SJSA1 (cell line): ENCODE data around the gene NPRL2. TPM values are rescaled to one million over a fixed set of nuclear protein-coding genes. Genes with fewer than 3 reads are reported as not detected.

ENCODE experiments used
- DNase-seq, 2 experiments: peaks; one replicate each; pipeline ENCODE4 v3.0.0-alpha.2; 2015 to 2020; ENCODE audit warnings: low spot score in 2 of 2, low read depth in 1 of 2
- H3K27ac ChIP-seq: fragments of 250-450 bp; sonication (Bioruptor Pico); 2 replicates; pipeline ENCODE4 v1.5.1; 2020; ENCODE audit warnings: mild to moderate bottlenecking, moderate library complexity
- H3K27me3 ChIP-seq: fragments of 250-450 bp; sonication (Bioruptor Pico); replicated peaks from 2 replicates; pipeline ENCODE4 v1.5.1; 2020; ENCODE audit warnings: mild to moderate bottlenecking, moderate library complexity
- H3K36me3 ChIP-seq: fragments of 250-450 bp; sonication (Bioruptor Pico); 2 replicates; pipeline ENCODE4 v1.5.1; 2020; ENCODE audit warnings: mild to moderate bottlenecking
- H3K4me1 ChIP-seq: fragments of 250-450 bp; sonication (Bioruptor Pico); replicated peaks from 2 replicates; pipeline ENCODE4 v1.6.1; 2021; ENCODE audit warnings: mild to moderate bottlenecking
- H3K4me3 ChIP-seq: fragments of 250-450 bp; sonication (Bioruptor Pico); 2 replicates; pipeline ENCODE4 v1.5.1; 2020; ENCODE audit warnings: mild to moderate bottlenecking
- H3K9me3 ChIP-seq: fragments of 250-450 bp; sonication (Bioruptor Pico); replicated peaks from 2 replicates; pipeline ENCODE4 v1.5.1; 2020; ENCODE audit warnings: mild to moderate bottlenecking
- total RNA-seq: library from RNA; depleted of rRNA; stranded (reverse); fragments of >200 nt; shearing (Covaris generic); gene quantifications from 2 replicates; pipeline ENCODE4 v1.2.3, GENCODE V29; 2014

NPRL2 gene
- total RNA-seq, 1 experiment from 2014 or later: 9.9 TPM

- H3K27ac ChIP-seq: peak overlapping the region; percentile 78
- peak overlapping the region; percentile 68 for H3K4me3 ChIP-seq
- no peaks in the 10 kb centered on the region for H3K9me3 ChIP-seq
- DNase-seq: peak; percentile 93 to 99
- H3K27me3 ChIP-seq: no peaks in the 10 kb centered on the region
- H3K4me1 ChIP-seq: peaks cover 20% of the 10 kb centered on the region
- peaks cover 40% of the 10 kb centered on the region for H3K36me3 ChIP-seq
Observed at GRCh38 chr3:50337175-50337861, 13.3 kb downstream of the NPRL2 start.

- no peaks in the 10 kb centered on the region for H3K27me3 ChIP-seq
- no peaks in the 10 kb centered on the region for H3K9me3 ChIP-seq
- peak overlapping the region; percentile 68 for H3K4me3 ChIP-seq
- peaks cover 20% of the 10 kb centered on the region for H3K4me1 ChIP-seq
- H3K36me3 ChIP-seq: peaks cover 47% of the 10 kb centered on the region
- DNase-seq: no peak
- peak overlapping the region; percentile 78 for H3K27ac ChIP-seq
Observed at GRCh38 chr3:50336452-50337174, 14.0 kb downstream of the NPRL2 start.

GRCh38 chr3:50334339-50335075 lies 16.1 kb downstream of the NPRL2 start:
- no peaks in the 10 kb centered on the region for H3K27me3 ChIP-seq
- H3K9me3 ChIP-seq: no peaks in the 10 kb centered on the region
- no peak overlapping the region for H3K27ac ChIP-seq
- no peak for DNase-seq
- peaks cover 20% of the 10 kb centered on the region for H3K4me1 ChIP-seq
- no peak overlapping the region for H3K4me3 ChIP-seq
- H3K36me3 ChIP-seq: peaks cover 68% of the 10 kb centered on the region

- Histone ChIP-seq H3K4me3 (no peak overlapping the region), H3K9me3 (no peaks in the 10 kb centered on the region), H3K27me3 (no peaks in the 10 kb centered on the region), H3K4me1 (peaks cover 20% of the 10 kb centered on the region), H3K27ac (no peak overlapping the region), H3K36me3 (peaks cover 75% of the 10 kb centered on the region)
- DNase-seq: no peak
Observed at GRCh38 chr3:50333744-50334328, 16.7 kb downstream of the NPRL2 start.

GRCh38 chr3:50331364-50331907 lies 19.1 kb downstream of the NPRL2 start:
- no peak overlapping the region for H3K4me3 ChIP-seq
- H3K27ac ChIP-seq: no peak overlapping the region
- H3K27me3 ChIP-seq: no peaks in the 10 kb centered on the region
- peaks cover 25% of the 10 kb centered on the region for H3K4me1 ChIP-seq
- DNase-seq: no peak
- H3K9me3 ChIP-seq: no peaks in the 10 kb centered on the region
- peaks cover 72% of the 10 kb centered on the region for H3K36me3 ChIP-seq

- no peak for DNase-seq
- Histone ChIP-seq H3K4me3 (no peak overlapping the region), H3K9me3 (no peaks in the 10 kb centered on the region), H3K27me3 (no peaks in the 10 kb centered on the region), H3K36me3 (peaks cover 65% of the 10 kb centered on the region), H3K27ac (no peak overlapping the region), H3K4me1 (peaks cover 17% of the 10 kb centered on the region)
Observed at GRCh38 chr3:50330330-50330729, 20.2 kb downstream of the NPRL2 start.

- Histone ChIP-seq H3K36me3 (peaks cover 61% of the 10 kb centered on the region), H3K4me1 (peaks cover 14% of the 10 kb centered on the region), H3K27me3 (no peaks in the 10 kb centered on the region), H3K27ac (no peak within 1 kb of the TSS), H3K4me3 (peak within 1 kb of the TSS; percentile 76), H3K9me3 (no peaks in the 10 kb centered on the region)
- DNase-seq: peak; percentile 76 to 93
Observed at GRCh38 chr3:50327943-50328691, 22.5 kb downstream of the NPRL2 start, which contains the start of gene TUSC2. Gene TUSC2 (minus strand): TSS chr3:50328223. CDS start chr3:50328099, 124 bp downstream.

- Histone ChIP-seq H3K27me3 (no peaks in the 10 kb centered on the region), H3K36me3 (peaks cover 53% of the 10 kb centered on the region), H3K4me1 (peaks cover 14% of the 10 kb centered on the region), H3K4me3 (peak overlapping the region; percentile 76), H3K27ac (no peak overlapping the region), H3K9me3 (no peaks in the 10 kb centered on the region)
- DNase-seq: no peak
Observed at GRCh38 chr3:50327129-50327528, 23.4 kb downstream of the NPRL2 start.

- H3K4me3 ChIP-seq: no peak overlapping the region
- no peak overlapping the region for H3K27ac ChIP-seq
- DNase-seq: no peak
- no peaks in the 10 kb centered on the region for H3K9me3 ChIP-seq
- H3K36me3 ChIP-seq: peaks cover 45% of the 10 kb centered on the region
- no peaks in the 10 kb centered on the region for H3K27me3 ChIP-seq
- peaks cover 22% of the 10 kb centered on the region for H3K4me1 ChIP-seq
Observed at GRCh38 chr3:50326182-50326541, 24.4 kb downstream of the NPRL2 start.

- Histone ChIP-seq H3K4me1 (peaks cover 24% of the 10 kb centered on the region), H3K27ac (no peak overlapping the region), H3K36me3 (peaks cover 43% of the 10 kb centered on the region), H3K4me3 (no peak overlapping the region), H3K9me3 (no peaks in the 10 kb centered on the region), H3K27me3 (no peaks in the 10 kb centered on the region)
- no peak for DNase-seq
Observed at GRCh38 chr3:50325497-50326181, 24.9 kb downstream of the NPRL2 start.

- no peak for DNase-seq
- no peaks in the 10 kb centered on the region for H3K27me3 ChIP-seq
- no peak overlapping the region for H3K4me3 ChIP-seq
- peaks cover 37% of the 10 kb centered on the region for H3K36me3 ChIP-seq
- no peaks in the 10 kb centered on the region for H3K9me3 ChIP-seq
- H3K27ac ChIP-seq: no peak overlapping the region
- peaks cover 29% of the 10 kb centered on the region for H3K4me1 ChIP-seq
Observed at GRCh38 chr3:50325113-50325480, 25.5 kb downstream of the NPRL2 start.

GRCh38 chr3:50324351-50325112 lies 26.0 kb downstream of the NPRL2 start:
- Histone ChIP-seq H3K4me3 (no peak overlapping the region), H3K4me1 (peaks cover 32% of the 10 kb centered on the region), H3K36me3 (peaks cover 36% of the 10 kb centered on the region), H3K27ac (no peak overlapping the region), H3K27me3 (no peaks in the 10 kb centered on the region), H3K9me3 (no peaks in the 10 kb centered on the region)
- DNase-seq: peak; percentile 43 to 67
